Activated CD4-positive, CD25-positive, alpha-beta regulatory T cell treated with anti-CD3 and anti-CD28 coated beads, Interleukin-2, amount 50 U/mL, for 24 hours (primary cell): ENCODE measurements around the gene PRAMEF11.
"Not testable (repeated sequence)": the region's sequence is repeated elsewhere in the genome, so short reads cannot be mapped to it uniquely, and the experiment has no call there.

ENCODE experiments used
- ATAC-seq, 2 donors: fragments of 150-1000 bp; cut with Tn5 transposase; one replicate each; pipeline ENCODE4 v1.10.0; 2021; ENCODE audit warnings: mild to moderate bottlenecking in 1 of 2, moderate library complexity in 1 of 2

PRAMEF11 gene

GRCh38 chr1:12831310-12831709 lies at the start of gene PRAMEF11:
PRAMEF11 (minus strand) TSS chr1:12831410; CDS start chr1:12828789, 2,621 bp downstream.
- not testable (repeated sequence) for ATAC-seq

- ATAC-seq, result not testable (repeated sequence)
Measured at GRCh38 chr1:12878453-12878852, 47.2 kb upstream of the PRAMEF11 start.

GRCh38 chr1:12863131-12863880 lies 32.1 kb upstream of the PRAMEF11 start:
- ATAC-seq, result not testable (repeated sequence)

- ATAC-seq, result not testable (repeated sequence)
Measured at GRCh38 chr1:12856786-12857185, 25.6 kb upstream of the PRAMEF11 start, which contains the start of gene PRAMEF2. PRAMEF2 (plus strand) TSS chr1:12857086; CDS start chr1:12859010, 1,924 bp downstream.

GRCh38 chr1:12851779-12852178 lies 20.6 kb upstream of the PRAMEF11 start:
- ATAC-seq, result no peak

GRCh38 chr1:12848620-12849019 lies 17.4 kb upstream of the PRAMEF11 start, which contains the start of gene HNRNPCL1:
HNRNPCL1 (minus strand) TSS chr1:12848720; CDS start chr1:12848289, 431 bp downstream.
- not testable (repeated sequence) for ATAC-seq

GRCh38 chr1:12833251-12833650 lies 2.0 kb upstream of the PRAMEF11 start:
- not testable (repeated sequence) for ATAC-seq

- not testable (repeated sequence) for ATAC-seq
Measured at GRCh38 chr1:12819061-12819460, 12.1 kb downstream of the PRAMEF11 start.

GRCh38 chr1:12811409-12811784 lies 19.8 kb downstream of the PRAMEF11 start:
- no peak for ATAC-seq

GRCh38 chr1:12810691-12811408 lies 20.4 kb downstream of the PRAMEF11 start:
- ATAC-seq, result no peak

- ATAC-seq, result no peak
Measured at GRCh38 chr1:12809933-12810332, 21.3 kb downstream of the PRAMEF11 start.

GRCh38 chr1:12799730-12800129 lies 31.5 kb downstream of the PRAMEF11 start:
- ATAC-seq, result no peak

GRCh38 chr1:12798911-12799310 lies 32.3 kb downstream of the PRAMEF11 start:
- no peak for ATAC-seq

- ATAC-seq, result not testable (repeated sequence)
Measured at GRCh38 chr1:12791097-12791496, 40.1 kb downstream of the PRAMEF11 start, which contains the start of gene PRAMEF1. PRAMEF1 (plus strand) TSS chr1:12791397; CDS start chr1:12793228, 1,831 bp downstream.

GRCh38 chr1:12784729-12785128 lies 46.5 kb downstream of the PRAMEF11 start:
- ATAC-seq, result not testable (repeated sequence)

GRCh38 chr1:12783783-12784182 lies 47.4 kb downstream of the PRAMEF11 start:
- not testable (repeated sequence) for ATAC-seq

GRCh38 chr1:12781488-12781887 lies 49.7 kb downstream of the PRAMEF11 start:
- not testable (repeated sequence) for ATAC-seq

GRCh38 chr1:12778907-12779306 lies 52.3 kb downstream of the PRAMEF11 start:
- ATAC-seq, result no peak

- ATAC-seq, result no peak
Measured at GRCh38 chr1:12778061-12778460, 53.1 kb downstream of the PRAMEF11 start.

GRCh38 chr1:12776801-12777557 lies 54.2 kb downstream of the PRAMEF11 start:
- ATAC-seq, result no peak

GRCh38 chr1:12775443-12775842 lies 55.8 kb downstream of the PRAMEF11 start:
- no peak for ATAC-seq

- ATAC-seq, result no peak
Measured at GRCh38 chr1:12774801-12775345, 56.3 kb downstream of the PRAMEF11 start.
